Peyer's patch (tissue), 4 donors: ENCODE data around the gene MBNL2.

Experiments
- CTCF ChIP-seq, 6 experiments: fragments of 450-650 bp in 4 of 6; fragments of 200-600 bp in 2 of 6; sonication (generic) in 1 of 6; IDR thresholded peaks; one replicate each; pipeline ENCODE4 v1.5.1; 2017 to 2019; ENCODE audit warnings: antibody characterized with exemption in 6 of 6, mild to moderate bottlenecking in 3 of 6, moderate library complexity in 1 of 6
- POLR2A ChIP-seq, 2 donors: fragments of 450-650 bp; IDR thresholded peaks; one replicate each; pipeline ENCODE4 v1.5.1; 2017; ENCODE audit warnings: antibody characterized with exemption in 2 of 2, mild to moderate bottlenecking in 2 of 2, moderate library complexity in 2 of 2

DNA sequence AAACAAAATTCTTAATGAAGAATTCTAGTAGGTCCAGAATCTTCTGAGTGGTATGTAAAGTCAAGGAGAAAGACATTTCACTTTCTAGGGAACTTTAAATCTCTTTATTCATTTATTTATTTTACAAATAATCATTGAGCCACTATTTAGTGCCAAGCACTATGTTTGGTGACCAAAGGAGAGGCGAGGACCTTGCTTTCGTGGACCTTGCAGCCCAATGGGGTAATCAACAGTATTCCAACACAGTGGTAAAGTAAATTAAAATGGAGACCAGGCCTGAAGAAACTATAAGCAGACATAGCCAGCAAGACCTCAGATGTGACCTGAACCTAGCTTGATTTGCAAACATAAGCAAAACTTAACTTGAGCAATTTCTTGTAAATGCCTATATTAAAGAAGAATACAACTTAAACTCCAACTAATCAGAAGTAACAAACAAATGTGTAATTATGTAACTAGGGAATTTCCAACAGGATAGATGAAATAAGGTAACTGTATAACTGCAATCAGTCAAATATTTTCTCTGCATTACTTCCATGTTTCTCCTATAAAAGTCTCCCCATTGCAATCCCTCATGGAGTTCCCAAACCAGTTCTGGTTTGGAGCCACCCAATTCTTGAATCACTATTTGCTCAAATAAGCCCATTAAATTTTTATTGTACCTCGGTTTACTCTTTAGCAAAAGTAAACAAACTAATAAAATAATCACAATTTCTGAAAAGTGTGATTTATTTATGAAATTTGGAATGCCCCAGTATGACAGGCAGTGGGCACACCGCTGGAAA is 67.6 kb downstream of the MBNL2 start:
- TF ChIP-seq CTCF (IDR thresholded peaks at IDR 0.05): no peak
- TF ChIP-seq POLR2A (IDR thresholded peaks at IDR 0.05): no peak
